AML-193 (cell line): ENCODE measurements around the gene GDPD5.
A peak's percentile ranks its signal among the peaks of the same experiment; 100 is the strongest.

Experiments used
- DNase-seq, 2 experiments: peaks; one replicate each; lab custom pipeline; 2025; lab: John Stamatoyannopoulos, UW

GDPD5 gene

GRCh38 chr11:75516140-75516539, 9.6 kb downstream of the GDPD5 start:
- DNase-seq: no peak

- DNase-seq: no peak
These were observed 11.1 kb downstream of the GDPD5 start for GRCh38 chr11:75514596-75514995.

DNA sequence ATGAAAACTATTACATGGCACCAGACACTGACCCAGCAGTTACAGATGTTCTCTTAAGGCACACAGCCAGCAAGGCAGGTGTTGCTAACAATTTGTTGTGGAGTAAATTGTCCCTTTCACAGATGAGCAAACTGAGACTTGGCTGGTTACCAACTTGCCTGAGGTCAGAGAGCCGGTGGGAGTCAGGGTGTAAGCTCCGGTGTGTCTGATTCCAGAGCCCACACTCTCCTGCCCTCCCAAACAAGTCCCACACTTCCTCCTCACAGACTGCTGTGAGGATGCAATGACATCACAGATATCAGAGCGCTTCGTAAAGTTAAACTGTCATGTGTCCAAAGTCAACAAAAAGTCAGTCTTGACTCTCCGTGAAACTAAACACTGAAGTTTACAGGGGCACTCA, 12.5 kb downstream of the GDPD5 start:
- no peak for DNase-seq

DNA sequence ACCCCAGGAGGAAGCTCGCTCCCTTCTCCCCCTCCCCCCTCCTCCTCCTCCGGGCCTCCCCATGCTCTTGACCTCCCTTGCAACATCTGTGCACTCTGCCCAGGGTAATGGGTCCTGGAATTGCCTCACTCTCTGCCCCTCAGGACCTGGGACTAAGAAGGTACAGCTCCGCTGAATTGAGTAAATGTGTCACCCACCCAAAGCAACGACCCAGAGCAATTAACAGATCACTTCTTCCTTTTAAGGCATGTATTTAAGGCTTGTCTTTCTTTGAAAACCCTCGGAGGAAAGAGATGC, 15.1 kb downstream of the GDPD5 start:
- DNase-seq: no peak

DNA sequence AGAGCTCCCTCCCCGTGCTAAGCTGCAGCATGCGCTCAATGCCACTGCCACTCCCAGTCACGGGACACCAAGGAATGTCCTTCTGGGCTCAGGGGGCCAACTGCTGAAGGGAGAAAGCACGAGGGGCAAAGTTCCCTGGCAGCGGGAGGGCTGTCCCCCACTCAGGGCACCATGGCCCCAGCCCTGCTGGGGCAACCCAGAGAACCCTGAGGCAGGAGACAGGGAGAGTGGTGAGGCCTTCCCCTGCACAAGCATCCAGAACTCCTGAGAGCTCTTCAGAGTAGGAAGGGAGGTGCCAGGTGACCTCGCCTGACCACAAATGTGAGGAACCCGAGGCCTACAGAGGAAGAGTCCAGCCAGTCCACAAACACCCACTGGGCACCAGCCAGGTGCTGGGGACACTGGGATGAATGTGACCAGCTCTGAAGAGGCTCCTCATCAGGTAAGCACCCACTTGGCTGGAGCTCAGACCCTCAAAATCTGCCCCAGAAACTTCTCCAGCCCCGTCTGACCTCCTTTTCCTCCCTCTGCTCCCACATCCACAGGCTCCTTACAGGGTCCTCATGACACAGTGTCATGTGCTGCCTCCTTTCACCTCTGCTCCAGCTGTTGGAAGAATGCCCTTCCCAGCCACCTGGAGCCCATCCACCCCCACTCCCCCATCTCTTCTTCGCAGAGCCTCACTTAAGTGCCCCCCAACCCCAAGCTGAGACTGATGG, 15.6 kb downstream of the GDPD5 start:
- DNase-seq: no peak

DNA sequence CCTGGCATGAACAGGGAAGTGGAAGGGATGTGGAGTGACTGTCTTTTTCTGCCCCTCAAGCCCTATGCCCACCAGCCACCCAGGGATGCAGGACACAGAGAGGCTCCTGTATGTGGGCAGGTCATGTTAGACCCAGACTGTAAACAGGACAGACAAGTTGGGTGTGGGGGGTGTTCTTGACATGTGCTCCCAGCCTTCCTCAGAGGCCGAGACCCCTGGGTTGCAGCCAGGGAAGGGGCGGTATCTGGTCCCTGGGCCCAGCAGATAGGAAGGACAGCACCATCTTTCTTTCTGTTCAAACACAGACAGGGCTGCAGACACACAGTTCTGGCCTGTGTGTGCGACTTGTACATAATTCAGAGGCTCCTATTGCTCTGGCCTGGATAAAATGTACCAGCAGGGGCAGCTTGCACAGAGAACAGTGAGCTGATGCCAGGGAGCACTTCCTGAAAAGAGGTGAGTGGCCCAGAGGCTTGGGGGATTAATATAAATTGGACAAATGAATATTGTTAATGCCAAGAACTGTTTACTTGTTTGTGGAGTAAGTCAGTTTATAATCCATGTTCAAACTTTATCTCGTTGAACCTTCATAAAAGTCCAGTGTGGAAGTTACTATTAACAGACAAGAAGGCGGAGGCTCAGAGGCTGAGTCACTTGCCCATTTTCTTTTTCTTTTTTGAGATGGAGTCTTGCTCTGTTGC, 16.6 kb downstream of the GDPD5 start:
- DNase-seq: no peak

DNA sequence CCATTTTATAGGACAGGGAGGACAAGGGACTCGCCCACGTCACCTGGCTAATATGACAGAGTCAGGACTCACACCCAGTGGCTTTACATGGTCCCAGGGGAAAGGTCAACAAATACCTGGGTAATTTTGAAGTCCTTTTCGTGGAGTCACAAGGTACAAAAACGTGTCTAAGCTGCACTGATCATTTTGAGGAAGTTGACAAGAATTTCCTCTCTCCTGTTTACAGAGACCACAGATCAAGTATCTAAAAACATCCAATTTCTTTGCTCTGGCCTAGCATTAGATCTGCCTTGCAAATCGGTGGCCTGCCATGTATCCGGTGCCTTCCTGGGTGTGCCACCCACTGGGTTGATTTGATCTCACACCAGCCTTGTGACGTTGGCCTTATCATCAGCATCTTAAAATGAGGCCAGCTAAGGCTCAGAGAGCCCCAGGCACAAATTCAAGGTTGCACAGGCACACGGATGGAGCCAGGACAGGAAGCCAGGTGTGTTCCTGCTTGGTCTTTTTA, 17.6 kb downstream of the GDPD5 start:
- peak; percentile 1 to 19 for DNase-seq

GRCh38 chr11:75507571-75507970, 18.2 kb downstream of the GDPD5 start:
- DNase-seq: no peak

DNA sequence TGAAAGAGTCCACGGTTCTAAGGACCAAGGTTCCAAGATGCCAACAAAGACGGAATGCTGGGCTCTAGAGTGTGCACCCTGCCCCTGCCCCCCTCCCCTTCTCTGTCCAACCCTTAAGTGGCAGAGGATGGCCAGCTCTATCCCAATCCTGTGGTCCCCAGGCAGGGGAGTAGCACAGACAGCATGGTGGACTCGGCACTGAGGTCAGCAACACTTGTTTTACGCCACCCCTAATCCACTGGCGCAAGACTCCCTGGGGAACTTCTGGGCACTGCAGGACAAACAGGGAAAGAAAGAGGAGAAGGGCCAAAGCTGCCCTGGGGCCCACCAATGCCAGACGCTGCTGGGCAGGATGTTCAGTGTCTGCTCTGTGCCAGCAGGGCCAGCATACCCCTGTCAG, 18.9 kb downstream of the GDPD5 start:
- DNase-seq: no peak

DNA sequence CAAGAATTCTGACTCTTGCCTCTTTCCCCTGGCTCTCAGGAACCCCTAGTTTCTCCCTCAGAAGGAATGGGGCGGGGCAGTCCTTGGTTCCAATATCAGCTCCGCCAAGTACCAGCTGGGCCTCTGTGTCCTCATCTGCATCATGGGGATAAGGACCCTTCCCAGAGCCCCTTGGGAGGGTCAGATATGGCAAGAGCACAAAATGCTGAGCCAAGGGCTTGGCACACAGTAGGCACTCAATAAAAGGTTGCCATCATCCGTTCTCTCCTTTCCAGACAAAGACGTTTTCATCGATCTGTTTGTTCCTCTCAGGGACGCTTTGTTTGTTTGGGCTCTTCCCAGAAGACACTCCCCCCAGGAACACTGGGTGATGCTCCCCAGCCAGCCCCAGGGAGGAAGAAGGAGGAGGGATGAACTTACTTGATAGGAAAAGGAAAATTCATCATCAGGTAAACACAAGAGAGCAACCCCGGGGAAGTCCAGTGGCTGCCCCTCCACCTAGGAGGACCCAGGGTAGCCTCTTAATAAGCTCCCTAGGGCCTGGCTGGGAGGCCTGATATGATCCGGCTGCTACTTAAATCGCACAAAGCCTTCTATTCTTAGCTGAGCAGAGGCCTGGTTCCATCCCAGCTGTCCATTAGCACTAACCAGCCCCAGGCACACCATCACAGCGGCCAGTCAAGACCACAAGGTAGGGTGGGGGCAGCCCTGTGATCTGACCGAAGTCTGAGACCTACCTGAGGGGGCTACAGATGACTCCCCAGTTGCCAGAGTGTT, 19.6 kb downstream of the GDPD5 start:
- DNase-seq: no peak

- peak; percentile 19 to 20 for DNase-seq
These were observed 21.2 kb downstream of the GDPD5 start for GRCh38 chr11:75504501-75504900.

GRCh38 chr11:75503531-75504099, 22.1 kb downstream of the GDPD5 start:
- DNase-seq: no peak

DNA sequence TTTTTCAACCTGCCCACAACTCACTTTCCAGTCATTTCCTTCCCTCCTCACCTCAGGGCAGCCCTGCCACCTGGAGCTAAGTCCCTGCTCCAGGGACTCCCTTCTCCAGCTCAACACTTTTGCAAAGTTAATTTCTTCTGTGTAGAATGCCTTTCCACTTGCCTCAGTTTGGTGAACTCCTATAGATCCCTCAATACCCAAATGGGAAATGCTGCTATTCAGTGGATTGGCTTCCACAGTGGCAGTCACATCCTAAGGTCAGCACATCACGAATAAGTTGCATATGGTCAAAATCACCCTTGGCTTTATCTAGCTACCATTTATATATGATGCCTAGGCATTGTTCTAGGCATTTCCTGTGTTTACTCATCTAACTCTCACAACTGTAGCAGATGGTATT, 23.6 kb downstream of the GDPD5 start:
- no peak for DNase-seq

DNA sequence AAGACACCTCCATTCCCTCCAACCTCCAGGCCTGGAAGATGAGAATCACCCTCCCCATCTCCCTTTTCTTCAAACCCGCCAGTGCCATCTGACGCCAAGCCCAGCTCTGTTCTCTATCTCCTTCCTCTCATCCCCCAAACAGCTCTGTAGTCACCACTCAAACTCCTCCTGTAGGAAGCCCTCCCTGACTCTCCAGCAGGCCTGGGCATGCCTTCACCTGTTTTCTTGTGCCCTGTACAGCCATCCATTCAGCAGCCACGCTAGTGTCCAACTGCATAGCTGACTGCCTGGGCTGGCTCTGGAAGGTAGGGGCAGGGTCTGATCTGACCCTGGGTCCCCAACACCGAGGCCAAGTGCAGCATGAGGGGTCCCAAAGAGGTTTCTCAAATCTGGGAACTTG, 25.0 kb downstream of the GDPD5 start:
- no peak for DNase-seq

DNA sequence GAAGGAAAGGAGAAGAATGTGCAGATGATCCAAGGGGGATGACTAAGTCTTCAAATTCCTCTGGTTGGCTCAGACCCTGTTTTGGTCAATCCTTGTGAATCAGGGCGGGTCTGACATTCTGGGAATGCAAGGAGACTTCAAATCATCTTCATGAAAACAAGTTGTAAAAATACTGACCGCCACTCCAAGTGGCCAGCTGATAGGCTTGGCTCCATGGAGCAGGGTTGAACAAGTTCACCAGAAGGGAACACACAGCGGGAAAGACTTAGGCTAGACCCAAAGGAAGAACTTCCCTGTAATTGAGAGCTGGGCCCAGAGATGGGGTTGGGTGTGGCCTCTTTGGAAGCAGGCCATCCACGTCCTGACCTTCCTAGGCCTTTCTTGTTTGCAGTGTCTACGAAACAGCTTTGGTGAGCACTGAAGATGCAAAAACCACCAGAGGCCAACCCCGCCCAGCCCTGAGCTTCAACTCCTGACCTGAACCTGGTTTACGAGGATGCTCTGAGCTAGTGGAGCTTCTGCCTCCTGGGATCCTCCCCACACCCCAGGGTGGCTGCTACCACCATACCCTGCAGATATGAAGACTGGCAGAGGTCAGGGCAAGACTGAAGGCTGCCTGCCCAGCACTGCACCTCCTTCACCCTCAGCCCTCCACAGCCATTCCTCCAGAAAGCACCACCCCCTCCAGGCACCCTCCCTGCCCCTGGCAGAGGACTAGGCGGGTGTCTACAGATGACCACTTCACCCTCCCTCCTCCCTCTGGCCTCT, 26.1 kb downstream of the GDPD5 start:
- DNase-seq: no peak

- no peak for DNase-seq
These were observed 27.0 kb downstream of the GDPD5 start for GRCh38 chr11:75498556-75499255.

- DNase-seq: no peak
These were observed 27.8 kb downstream of the GDPD5 start for GRCh38 chr11:75497788-75498409.

DNA sequence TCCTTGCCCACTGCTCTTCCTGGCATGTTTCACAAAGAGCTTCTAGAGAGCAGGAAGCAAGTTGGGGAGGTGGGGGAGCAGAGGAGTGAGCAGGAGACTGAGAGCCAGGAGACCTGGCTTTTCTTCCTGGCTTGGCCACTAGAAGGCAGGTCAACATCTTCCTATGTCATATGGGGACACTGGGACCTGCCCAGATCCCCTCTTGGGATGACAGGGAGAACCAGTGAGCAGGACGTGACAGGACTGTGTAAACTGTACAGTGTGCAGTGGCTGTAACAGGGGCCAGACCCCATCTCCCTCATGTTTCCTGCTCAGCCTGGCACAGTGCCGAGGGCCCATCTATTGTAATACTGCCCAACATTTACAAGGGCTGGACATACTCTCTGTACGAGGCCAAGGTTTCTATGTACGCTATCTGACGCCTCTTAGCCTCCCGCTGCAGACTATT, 29.4 kb downstream of the GDPD5 start:
- DNase-seq: no peak

GRCh38 chr11:75495749-75496304, 29.9 kb downstream of the GDPD5 start:
- DNase-seq: no peak

- no peak for DNase-seq
These were observed 32.1 kb downstream of the GDPD5 start for GRCh38 chr11:75493626-75494025.
